ENCODE measurements around the gene ANXA10. TPM values are rescaled to one million over a fixed set of nuclear protein-coding genes. Genes with fewer than 3 reads are reported as not detected.
"Not testable (repeated sequence)": the region's sequence is repeated elsewhere in the genome, so short reads cannot be mapped to it uniquely, and the experiment has no call there.

Gene ANXA10
- total RNA-seq, 4 donors from 2014 or later, result not detected

DNA sequence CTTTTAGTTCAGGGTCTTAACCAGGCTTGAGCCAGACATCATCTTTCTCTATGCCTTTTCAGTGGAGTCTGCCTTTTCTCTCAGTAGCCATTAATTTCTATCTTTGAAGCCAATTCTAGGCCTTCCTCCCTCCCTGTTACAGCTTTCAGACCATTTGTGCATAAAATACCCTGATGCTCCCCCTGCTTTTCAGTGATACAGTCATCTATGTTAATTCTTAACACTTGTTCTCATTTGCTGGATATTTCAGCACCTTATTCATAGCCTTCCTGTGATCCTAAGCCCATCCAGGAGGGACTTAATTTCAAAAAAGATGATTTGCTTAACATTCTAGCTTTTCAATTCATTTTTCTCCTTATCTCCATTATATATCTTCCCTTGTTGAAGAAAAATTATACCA lies 42.3 kb downstream of the ANXA10 start:
- no peak for TF ChIP-seq CTCF (IDR thresholded peaks at IDR 0.05)
- TF ChIP-seq POLR2AphosphoS5 (IDR thresholded peaks at IDR 0.05), result no peak
- H3K27me3 ChIP-seq, result no peaks in the 10 kb centered on the region
- no peaks in the 10 kb centered on the region for H3K4me1 ChIP-seq
- no peak overlapping the region for H3K27ac ChIP-seq
- no peaks in the 10 kb centered on the region for H3K36me3 ChIP-seq
- H3K9me3 ChIP-seq, result no peaks in the 10 kb centered on the region
- no peak for ATAC-seq
- no peak overlapping the region for H3K4me3 ChIP-seq

DNA sequence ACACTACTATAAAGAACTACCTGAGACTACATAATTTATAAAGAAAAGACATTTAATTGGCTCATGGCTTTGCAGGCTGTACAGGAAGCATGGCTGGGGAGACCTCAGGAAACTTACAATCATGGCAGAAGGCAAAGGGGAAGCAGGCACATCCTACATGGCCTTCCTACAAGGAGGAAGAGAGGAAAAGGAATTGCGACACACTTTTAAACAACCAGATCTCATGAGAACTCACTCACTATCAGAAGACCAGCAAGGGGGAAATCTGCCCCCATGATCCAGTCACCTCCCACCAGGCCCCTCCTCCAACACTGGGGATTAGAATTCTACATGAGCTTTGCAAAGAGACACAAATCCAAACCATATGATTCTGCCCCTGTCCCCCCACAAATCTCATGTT lies 43.5 kb downstream of the ANXA10 start:
- WGBS, 2 donors (ENCODE audit: low coverage in 1 of 2), result 80 to 88% methylated on average over 1 of the region's 1 CpG
- not testable (repeated sequence) for H3K36me3 ChIP-seq, H3K4me3 ChIP-seq, H3K27ac ChIP-seq, H3K4me1 ChIP-seq, H3K9me3 ChIP-seq, H3K27me3 ChIP-seq, ATAC-seq

DNA sequence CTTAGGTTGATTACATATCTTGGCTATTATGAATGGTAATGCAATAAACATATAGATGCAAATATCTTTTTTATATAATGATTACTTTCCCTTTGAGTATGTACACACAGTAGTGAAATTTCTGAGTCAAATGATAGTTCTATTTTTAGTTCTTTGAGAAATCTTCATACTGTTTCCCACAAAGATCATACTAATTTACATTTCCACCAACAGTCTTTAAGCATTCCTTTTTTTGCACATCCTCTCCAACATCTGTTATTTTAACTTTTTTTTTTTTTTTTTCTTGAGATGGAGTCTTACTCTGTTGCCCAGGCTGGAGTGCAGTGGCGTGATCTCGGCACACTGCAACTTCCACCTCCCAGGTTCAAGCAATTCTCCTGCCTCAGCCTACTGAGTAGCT lies 45.4 kb downstream of the ANXA10 start:
- not testable (repeated sequence) for H3K4me3 ChIP-seq, H3K27ac ChIP-seq, ATAC-seq, H3K27me3 ChIP-seq, H3K4me1 ChIP-seq, H3K9me3 ChIP-seq, H3K36me3 ChIP-seq
- 83 to 100% methylated on average over 2 of the region's 2 CpGs for WGBS, 2 donors (ENCODE audit: low coverage in 1 of 2)

DNA sequence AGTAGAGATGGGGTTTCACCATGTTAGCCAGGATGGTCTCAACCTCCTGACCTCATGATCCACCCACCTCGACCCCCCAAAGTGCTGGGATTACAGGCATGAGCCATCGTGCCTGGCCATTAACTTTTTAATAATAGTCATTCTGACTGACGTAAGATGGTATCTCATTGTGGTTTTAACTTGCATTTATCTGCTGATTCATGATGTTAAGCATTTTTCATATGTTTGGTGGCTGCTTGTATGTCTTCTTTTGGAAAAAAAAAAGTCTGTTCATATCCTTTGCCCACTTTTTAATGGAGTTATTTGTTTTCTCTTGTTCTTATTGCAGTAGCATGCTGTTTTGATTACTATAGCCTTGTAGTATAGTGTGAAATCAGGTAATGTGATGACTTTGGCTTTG lies 45.8 kb downstream of the ANXA10 start:
- no peaks in the 10 kb centered on the region for H3K27me3 ChIP-seq
- no peak overlapping the region for H3K27ac ChIP-seq
- H3K9me3 ChIP-seq, result no peaks in the 10 kb centered on the region
- H3K36me3 ChIP-seq, result no peaks in the 10 kb centered on the region
- no peak for ATAC-seq
- TF ChIP-seq EP300 (IDR thresholded peaks at IDR 0.05), result no peak
- no peak for TF ChIP-seq POLR2AphosphoS5 (IDR thresholded peaks at IDR 0.05)
- TF ChIP-seq POLR2A (IDR thresholded peaks at IDR 0.05), result no peak
- TF ChIP-seq CTCF (IDR thresholded peaks at IDR 0.05), result no peak
- no peak overlapping the region for H3K4me3 ChIP-seq
- WGBS, 2 donors (ENCODE audit: low coverage in 1 of 2), result 73 to 100% methylated on average over 1 to 3 of the region's 3 CpGs
- no peaks in the 10 kb centered on the region for H3K4me1 ChIP-seq

GRCh38 chr4:168139336-168139735 lies 47.0 kb downstream of the ANXA10 start:
- no peaks in the 10 kb centered on the region for H3K9me3 ChIP-seq
- H3K4me1 ChIP-seq, result no peaks in the 10 kb centered on the region
- H3K27me3 ChIP-seq, result no peaks in the 10 kb centered on the region
- no peak overlapping the region for H3K27ac ChIP-seq
- no peak for ATAC-seq
- WGBS, 2 donors (ENCODE audit: low coverage in 1 of 2), result 80 to 89% methylated on average over 5 of the region's 5 CpGs
- H3K36me3 ChIP-seq, result no peaks in the 10 kb centered on the region
- no peak overlapping the region for H3K4me3 ChIP-seq
- no peak for TF ChIP-seq CTCF (IDR thresholded peaks at IDR 0.05)
- TF ChIP-seq EP300 (IDR thresholded peaks at IDR 0.05), result no peak
- no peak for TF ChIP-seq POLR2AphosphoS5 (IDR thresholded peaks at IDR 0.05)
- TF ChIP-seq POLR2A (IDR thresholded peaks at IDR 0.05), result no peak

DNA sequence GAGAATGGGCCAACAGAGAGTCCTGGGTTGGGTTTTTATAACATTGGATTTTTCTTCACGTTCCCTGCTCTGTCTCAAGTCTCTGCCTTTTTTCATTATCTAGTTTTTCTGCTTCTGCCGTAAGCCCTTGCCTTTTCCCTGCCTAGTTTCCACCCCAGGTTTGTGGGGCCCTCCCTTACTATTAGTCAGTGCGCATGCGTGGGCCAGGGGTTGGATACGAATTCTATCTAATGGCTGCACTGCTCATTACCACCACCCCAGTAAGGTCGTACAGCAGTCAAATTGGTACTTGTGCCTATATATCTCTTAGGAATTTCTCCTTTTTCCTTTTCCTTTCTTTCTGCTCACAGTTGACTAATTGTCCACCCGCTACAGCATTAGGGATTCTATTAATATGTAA lies 49.4 kb downstream of the ANXA10 start:
- Histone ChIP-seq H3K4me3 (no peak overlapping the region), H3K4me1 (no peaks in the 10 kb centered on the region), H3K36me3 (no peaks in the 10 kb centered on the region), H3K27ac (no peak overlapping the region), H3K27me3 (no peaks in the 10 kb centered on the region), H3K9me3 (no peaks in the 10 kb centered on the region)
- TF ChIP-seq POLR2A (IDR thresholded peaks at IDR 0.05) (no peak), CTCF (IDR thresholded peaks at IDR 0.05) (no peak), POLR2AphosphoS5 (IDR thresholded peaks at IDR 0.05) (no peak), EP300 (IDR thresholded peaks at IDR 0.05) (no peak)
- no peak for ATAC-seq
- WGBS, 2 donors (ENCODE audit: low coverage in 1 of 2), result 84 to 86% methylated on average over 5 to 7 of the region's 7 CpGs
